IMR-90 (cell line): ENCODE results near the gene L3MBTL4. TPM values are rescaled to one million over a fixed set of nuclear protein-coding genes. Genes with fewer than 3 reads are reported as not detected.

Experiments
- ATAC-seq: fragments of 200-7000 bp; cut with Tn5 transposase; 2 replicates; pipeline ENCODE4 v1.9.1; 2020; ENCODE audit warnings: low read depth, mild to moderate bottlenecking, moderate library complexity
- BruUV-seq: library from RNA; stranded (reverse); fragments of 400-500 nt; replicated peaks from 2 replicates; lab custom pipeline; 2021; lab: Mats Ljungman, UMichigan
- CTCF ChIA-PET: fragments of 300-600 bp; formaldehyde crosslinking; extraction: SDS; loops from one replicate; lab custom pipeline; 2021; ENCODE audit warnings: antibody characterized with exemption; lab: Yijun Ruan, JAX
- POLR2A ChIA-PET: fragments of 300-600 bp; sonication (Branson Sonifier 250); formaldehyde crosslinking; loops from one replicate; lab custom pipeline; 2022; ENCODE audit warnings: antibody characterized with exemption; ENCODE audit not compliant: unreplicated experiment; lab: Charles Lee
- DNase-seq: peaks from one replicate; pipeline ENCODE4 v3.0.0; 2013
- H2AFZ ChIP-seq: replicated peaks from 2 replicates; pipeline ENCODE3; 2013; ENCODE audit warnings: low read length, mild to moderate bottlenecking; ENCODE audit not compliant: poor library complexity
- H2AK5ac ChIP-seq: 2 replicates; pipeline ENCODE4 v1.6.1; 2013; ENCODE audit warnings: low read depth, low read length, inconsistent platforms
- H2AK9ac ChIP-seq: replicated peaks from 2 replicates; pipeline ENCODE3; 2013; ENCODE audit warnings: mild to moderate bottlenecking, low read depth, low read length, moderate library complexity; ENCODE audit not compliant: poor library complexity
- H2BK120ac ChIP-seq: 2 replicates; pipeline ENCODE4 v1.6.1; 2013; ENCODE audit warnings: low read depth, low read length, inconsistent platforms
- H2BK15ac ChIP-seq: 3 replicates; pipeline ENCODE4 v1.6.1; 2013; ENCODE audit warnings: low read depth, low read length, inconsistent platforms
- H2BK20ac ChIP-seq: 2 replicates; pipeline ENCODE4 v1.6.1; 2013; ENCODE audit warnings: low read depth, mild to moderate bottlenecking, inconsistent platforms, low read length, moderate library complexity
- H2BK5ac ChIP-seq: 2 replicates; pipeline ENCODE4 v1.6.1; 2013; ENCODE audit warnings: mild to moderate bottlenecking, low read depth, low read length, inconsistent platforms; ENCODE audit not compliant: poor library complexity, severe bottlenecking
- H3K14ac ChIP-seq: replicated peaks from 2 replicates; pipeline ENCODE4 v1.6.1; 2013; ENCODE audit warnings: low read depth, low read length, inconsistent platforms
- H3K18ac ChIP-seq: 2 replicates; pipeline ENCODE4 v1.6.1; 2013; ENCODE audit warnings: low read depth, low read length, control low read depth
- H3K23ac ChIP-seq: 2 replicates; pipeline ENCODE4 v1.6.1; 2013; ENCODE audit warnings: low read depth, low read length, inconsistent platforms
- H3K27ac ChIP-seq: 2 replicates; pipeline ENCODE4 v1.5.1; 2013; ENCODE audit warnings: mild to moderate bottlenecking, control low read depth, low read length; ENCODE audit not compliant: insufficient read depth
- H3K27me3 ChIP-seq: 2 replicates; pipeline ENCODE4 v1.6.1; 2013; ENCODE audit warnings: low read length; ENCODE audit not compliant: control insufficient read depth, insufficient read depth
- H3K36me3 ChIP-seq: 2 replicates; pipeline ENCODE4 v1.6.1; 2013; ENCODE audit warnings: low read length, mixed read lengths; ENCODE audit not compliant: control insufficient read depth, insufficient read depth
- H3K4ac ChIP-seq: 2 replicates; pipeline ENCODE4 v1.6.1; 2013; ENCODE audit warnings: low read depth, low read length, inconsistent platforms
- H3K4me1 ChIP-seq: 2 replicates; pipeline ENCODE4 v1.6.1; 2013; ENCODE audit warnings: low read length, mixed read lengths; ENCODE audit not compliant: control insufficient read depth, insufficient read depth
- H3K4me2 ChIP-seq: 2 replicates; pipeline ENCODE4 v1.6.1; 2013; ENCODE audit warnings: low read depth, mild to moderate bottlenecking, control low read depth, low read length, moderate library complexity
- H3K4me3 ChIP-seq: 2 replicates; pipeline ENCODE4 v1.5.1; 2013; ENCODE audit warnings: low read depth, mild to moderate bottlenecking, control low read depth, low read length, moderate library complexity; ENCODE audit not compliant: insufficient read depth
- H3K56ac ChIP-seq: 2 replicates; pipeline ENCODE4 v1.6.1; 2013; ENCODE audit warnings: low read length, inconsistent platforms; ENCODE audit not compliant: insufficient read depth; ENCODE audit errors: extremely low read depth
- H3K79me1 ChIP-seq, 2 experiments: 2 replicates each; pipeline ENCODE4 v1.6.1; 2013; ENCODE audit warnings: low read length in 2 of 2, inconsistent platforms in 1 of 2, low read depth in 1 of 2
- H3K9ac ChIP-seq: 2 replicates; pipeline ENCODE4 v1.6.1; 2013; ENCODE audit warnings: low read depth, low read length, control low read depth
- H3K9me1 ChIP-seq: 2 replicates; pipeline ENCODE4 v1.6.1; 2013; ENCODE audit warnings: low read length, inconsistent platforms; ENCODE audit not compliant: insufficient read depth
- H3K9me3 ChIP-seq: 2 replicates; pipeline ENCODE4 v1.6.1; 2013; ENCODE audit warnings: low read length; ENCODE audit not compliant: control insufficient read depth, insufficient read depth
- H4K20me1 ChIP-seq: 2 replicates; pipeline ENCODE4 v1.6.1; 2013; ENCODE audit warnings: low read length, inconsistent platforms; ENCODE audit not compliant: insufficient read depth
- H4K5ac ChIP-seq: 2 replicates; pipeline ENCODE4 v1.6.1; 2013; ENCODE audit warnings: mild to moderate bottlenecking, low read depth, low read length, control low read depth
- H4K8ac ChIP-seq, 2 experiments: 2 replicates each; pipeline ENCODE4 v1.6.1; 2013; ENCODE audit warnings: low read depth in 2 of 2, low read length in 2 of 2, control low read depth in 1 of 2, inconsistent platforms in 1 of 2
- H4K91ac ChIP-seq: 2 replicates; pipeline ENCODE4 v1.6.1; 2013; ENCODE audit warnings: low read depth, low read length, inconsistent platforms; ENCODE audit not compliant: insufficient read depth
- POLR2A ChIP-seq: IDR thresholded peaks from 2 replicates; pipeline ENCODE4 v1.6.1; 2012; ENCODE audit warnings: mild to moderate bottlenecking, low read depth, low read length
- RFX5 ChIP-seq: IDR thresholded peaks from 2 replicates; pipeline ENCODE4 v1.8.0; 2012; ENCODE audit warnings: low read depth, mild to moderate bottlenecking, low read length, moderate library complexity
- WGBS, 2 experiments: methylation state at CpG; one replicate each; pipeline versions ENCODE4 v1.1.5 to v1.1.7; 2013; ENCODE audit warnings: missing lambda C conversion rate in 2 of 2; ENCODE audit not compliant: insufficient read length in 1 of 2; ENCODE audit errors: extremely low coverage in 2 of 2; 5-methylcytosine and 5-hydroxymethylcytosine counted together
- dilution Hi-C: fragments of 300-500 bp; cut with HindIII; formaldehyde crosslinking; loops from one replicate; pipeline ENCODE4 v1.14.3; 2018; ENCODE audit warnings: low sequenced_read_pairs; ENCODE audit not compliant: unreplicated experiment
- in situ Hi-C: fragments of 300-500 bp; cut with MboI; formaldehyde crosslinking; loops from 3 replicates; pipeline ENCODE4 v1.14.3; 2019; ENCODE audit warnings: low sequenced_read_pairs, inconsistent platforms, mixed read lengths
- intact Hi-C: fragments of 100-400 bp; cut with micrococcal nuclease; formaldehyde crosslinking; loops from 2 replicates; pipeline ENCODE4 v1.10.0; 2022
- polyA plus RNA-seq, 3 experiments: library from polyadenylated mRNA; depleted of rRNA; stranded (reverse); fragments of >200 nt; gene quantifications; 2 replicates each; pipeline ENCODE4 v1.2.3, GENCODE V29; 2012; ENCODE audit warnings: low replicate concordance in 1 of 3
- total RNA-seq: library from RNA; depleted of rRNA; stranded (reverse); fragments of >200 nt; gene quantifications from 2 replicates; pipeline ENCODE4 v1.2.3, GENCODE V29; 2012

Gene L3MBTL4
- total and polyA plus RNA-seq, 2 of the 4 experiments (the other 2 are of a cell fraction) = under 0.01 to 0.02 TPM

DNA sequence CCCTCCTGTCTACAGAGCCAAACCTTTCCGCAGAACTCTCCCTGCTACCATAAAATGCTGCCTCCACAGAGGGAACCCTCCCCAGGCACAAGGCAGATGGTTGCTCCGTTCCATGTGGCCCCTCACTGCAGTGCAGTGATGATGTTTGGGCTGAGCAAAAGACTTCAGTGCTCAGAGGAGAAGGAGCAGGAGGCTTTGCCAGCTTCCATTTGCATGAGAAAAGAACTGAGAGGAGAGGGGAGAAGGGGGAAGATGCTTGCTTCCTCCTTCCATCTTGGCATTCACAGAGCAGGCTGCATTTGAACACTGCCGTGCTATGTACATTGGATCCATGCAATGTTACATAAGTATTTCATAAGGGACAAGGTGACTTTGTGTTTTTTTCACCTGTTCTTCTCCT is 472.8 kb downstream of the L3MBTL4 start:
- POLR2A ChIA-PET = no interaction called here
- CTCF ChIA-PET = no interaction called here
- H3K56ac ChIP-seq = no peak overlapping the region
- in situ Hi-C loops (no loop called here), dilution Hi-C loops (no loop called here), intact Hi-C loops (no loop called here)
- H3K4me2 ChIP-seq = no peak overlapping the region
- no peak overlapping the region for H3K18ac ChIP-seq
- no CpG with 5 or more reads among the region's 3 CpGs for WGBS, 2 experiments
- no peaks in the 10 kb centered on the region for H3K9me3 ChIP-seq
- no TSS peak for BruUV-seq
- no peaks in the 10 kb centered on the region for H4K20me1 ChIP-seq
- no peak overlapping the region for H3K4me3 ChIP-seq
- no peaks in the 10 kb centered on the region; the same call in 1 of the 2 replicates for H3K27me3 ChIP-seq
- no peak for ATAC-seq
- H2BK5ac ChIP-seq = no peak overlapping the region
- no peak overlapping the region for H4K5ac ChIP-seq
- H3K14ac ChIP-seq = no peak overlapping the region
- no peak for TF ChIP-seq RFX5
- no peak for TF ChIP-seq POLR2A
- H3K79me1 ChIP-seq = no peaks in the 10 kb centered on the region
- H2AFZ ChIP-seq = no peak overlapping the region
- no peak overlapping the region for H2BK120ac ChIP-seq
- no peak for DNase-seq
- H3K9me1 ChIP-seq = no peaks in the 10 kb centered on the region
- H3K4me1 ChIP-seq = 0 out of 2 replicates have a peak, but pooled peaks cover 1% of the 10 kb centered on the region
- no peak overlapping the region for H3K9ac ChIP-seq
- H2AK9ac ChIP-seq = no peak overlapping the region
- no peak overlapping the region for H2BK15ac ChIP-seq
- no peak overlapping the region for H2BK20ac ChIP-seq
- H2AK5ac ChIP-seq = no peak overlapping the region
- H4K8ac ChIP-seq = no peak overlapping the region
- no peak overlapping the region for H3K4ac ChIP-seq
- H4K91ac ChIP-seq = no peak overlapping the region
- H3K23ac ChIP-seq = no peak overlapping the region
- H3K36me3 ChIP-seq = no peaks in the 10 kb centered on the region
- no peak overlapping the region for H3K27ac ChIP-seq
